Osteocyte (in vitro differentiated cells): Measurements from ENCODE around the gene GLMN. TPM values are rescaled to one million over a fixed set of nuclear protein-coding genes. Genes with fewer than 3 reads are reported as not detected.
"Not testable (repeated sequence)": the region's sequence is repeated elsewhere in the genome, so short reads cannot be mapped to it uniquely, and the experiment has no call there.

Experiments
- DNase-seq: peaks from one replicate; pipeline ENCODE4 v3.0.0; 2021; ENCODE audit warnings: mixed read lengths; ENCODE audit not compliant: unreplicated experiment; ENCODE audit errors: extremely low spot score
- H3K27ac Mint-ChIP-seq: one replicate; pipeline ENCODE4 v1.8.0; 2021; ENCODE audit warnings: mild to moderate bottlenecking, mixed read lengths; ENCODE audit not compliant: unreplicated experiment
- H3K27me3 Mint-ChIP-seq: one replicate; pipeline ENCODE4 v1.8.0; 2021; ENCODE audit warnings: mixed read lengths; ENCODE audit not compliant: unreplicated experiment
- H3K36me3 Mint-ChIP-seq: one replicate; pipeline ENCODE4 v1.8.0; 2021; ENCODE audit warnings: mixed read lengths; ENCODE audit not compliant: unreplicated experiment
- H3K4me1 Mint-ChIP-seq: one replicate; pipeline ENCODE4 v1.8.0; 2021; ENCODE audit warnings: mixed read lengths; ENCODE audit not compliant: unreplicated experiment
- H3K4me3 Mint-ChIP-seq: one replicate; pipeline ENCODE4 v1.8.0; 2021; ENCODE audit warnings: mild to moderate bottlenecking, moderate library complexity, mixed read lengths; ENCODE audit not compliant: unreplicated experiment
- H3K9me3 Mint-ChIP-seq: one replicate; pipeline ENCODE4 v1.8.0; 2021; ENCODE audit warnings: mixed read lengths; ENCODE audit not compliant: unreplicated experiment
- total RNA-seq: library from RNA; stranded (reverse); gene quantifications from 2 replicates; pipeline ENCODE4 v1.2.1, GENCODE V29; 2021
- TF ChIP-seq, protein P1 (sequence below): fragments of 200-600 bp; sonication (generic); IDR thresholded peaks from 2 replicates; pipeline ENCODE4 v1.5.0; 2021; ENCODE audit warnings: antibody characterized with exemption, mild to moderate bottlenecking, moderate library complexity

Gene GLMN
- total RNA-seq, 1 donor from 2014 or later, result 12.1 TPM

DNA sequence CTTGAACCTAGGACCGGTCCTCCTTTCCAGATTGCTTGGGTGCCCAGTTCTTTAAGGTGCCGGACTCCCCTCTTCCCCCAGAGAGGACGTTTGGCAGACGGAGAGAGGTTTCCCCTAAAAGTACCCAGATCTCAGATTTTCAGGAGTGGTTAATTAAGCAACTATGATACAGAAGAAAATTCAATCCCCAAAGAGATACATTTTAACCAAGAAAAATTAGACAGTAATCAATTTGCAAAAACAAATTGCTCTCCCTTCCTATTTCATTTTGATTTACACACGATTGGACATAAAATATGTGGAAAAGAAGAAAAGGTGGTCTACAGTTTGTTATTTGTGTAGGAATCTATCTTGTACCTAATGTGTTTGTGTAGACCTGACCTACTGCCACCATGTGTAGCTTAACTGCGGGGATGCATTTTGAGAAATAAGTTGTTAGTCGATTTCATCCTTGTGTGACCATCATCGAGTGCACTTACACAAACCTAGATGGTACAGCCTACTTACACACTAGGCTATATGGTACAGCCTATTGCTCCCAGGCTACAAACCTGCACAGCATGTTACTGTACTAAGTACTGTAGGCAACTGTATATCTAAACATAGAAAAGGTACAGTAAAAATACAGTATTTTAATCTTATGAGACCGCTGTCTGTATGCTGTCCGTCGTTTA, 827 bp upstream of the GLMN start:
- DNase-seq, result no peak
- Mint-ChIP-seq H3K27me3 (no peaks in the 10 kb centered on the region), H3K4me1 (peaks cover 20% of the 10 kb centered on the region), H3K9me3 (no peaks in the 10 kb centered on the region), H3K27ac (peak overlapping the region; percentile 98), H3K4me3 (peak overlapping the region; percentile 98), H3K36me3 (peaks cover 18% of the 10 kb centered on the region)
- TF ChIP-seq, protein P1, sequence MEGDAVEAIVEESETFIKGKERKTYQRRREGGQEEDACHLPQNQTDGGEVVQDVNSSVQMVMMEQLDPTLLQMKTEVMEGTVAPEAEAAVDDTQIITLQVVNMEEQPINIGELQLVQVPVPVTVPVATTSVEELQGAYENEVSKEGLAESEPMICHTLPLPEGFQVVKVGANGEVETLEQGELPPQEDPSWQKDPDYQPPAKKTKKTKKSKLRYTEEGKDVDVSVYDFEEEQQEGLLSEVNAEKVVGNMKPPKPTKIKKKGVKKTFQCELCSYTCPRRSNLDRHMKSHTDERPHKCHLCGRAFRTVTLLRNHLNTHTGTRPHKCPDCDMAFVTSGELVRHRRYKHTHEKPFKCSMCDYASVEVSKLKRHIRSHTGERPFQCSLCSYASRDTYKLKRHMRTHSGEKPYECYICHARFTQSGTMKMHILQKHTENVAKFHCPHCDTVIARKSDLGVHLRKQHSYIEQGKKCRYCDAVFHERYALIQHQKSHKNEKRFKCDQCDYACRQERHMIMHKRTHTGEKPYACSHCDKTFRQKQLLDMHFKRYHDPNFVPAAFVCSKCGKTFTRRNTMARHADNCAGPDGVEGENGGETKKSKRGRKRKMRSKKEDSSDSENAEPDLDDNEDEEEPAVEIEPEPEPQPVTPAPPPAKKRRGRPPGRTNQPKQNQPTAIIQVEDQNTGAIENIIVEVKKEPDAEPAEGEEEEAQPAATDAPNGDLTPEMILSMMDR, result no peak

DNA sequence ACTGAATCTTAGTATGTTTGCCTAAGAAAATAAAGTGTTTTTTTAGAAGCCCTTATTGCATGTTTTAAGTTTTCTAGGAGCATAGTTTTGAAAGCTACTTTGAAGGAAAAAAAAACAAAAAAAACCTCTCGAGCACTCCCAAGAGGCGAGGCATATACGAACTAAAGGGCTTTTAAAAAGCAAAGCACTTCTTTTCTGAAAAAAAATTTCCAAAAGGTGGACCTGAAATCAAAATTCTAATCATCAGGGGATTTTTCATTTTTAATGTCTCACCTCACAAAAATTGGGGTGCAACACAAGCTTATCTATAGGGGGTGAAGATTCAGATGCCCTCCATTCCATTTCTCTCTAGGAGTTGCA, 594 bp downstream of the GLMN start:
- Mint-ChIP-seq H3K36me3 (peaks cover 20% of the 10 kb centered on the region), H3K4me3 (peak overlapping the region; percentile 98), H3K27me3 (no peaks in the 10 kb centered on the region), H3K9me3 (no peaks in the 10 kb centered on the region), H3K27ac (peak overlapping the region; percentile 98), H3K4me1 (peaks cover 20% of the 10 kb centered on the region)
- DNase-seq, result no peak
- TF ChIP-seq, protein P1, result peak; percentile 52

DNA sequence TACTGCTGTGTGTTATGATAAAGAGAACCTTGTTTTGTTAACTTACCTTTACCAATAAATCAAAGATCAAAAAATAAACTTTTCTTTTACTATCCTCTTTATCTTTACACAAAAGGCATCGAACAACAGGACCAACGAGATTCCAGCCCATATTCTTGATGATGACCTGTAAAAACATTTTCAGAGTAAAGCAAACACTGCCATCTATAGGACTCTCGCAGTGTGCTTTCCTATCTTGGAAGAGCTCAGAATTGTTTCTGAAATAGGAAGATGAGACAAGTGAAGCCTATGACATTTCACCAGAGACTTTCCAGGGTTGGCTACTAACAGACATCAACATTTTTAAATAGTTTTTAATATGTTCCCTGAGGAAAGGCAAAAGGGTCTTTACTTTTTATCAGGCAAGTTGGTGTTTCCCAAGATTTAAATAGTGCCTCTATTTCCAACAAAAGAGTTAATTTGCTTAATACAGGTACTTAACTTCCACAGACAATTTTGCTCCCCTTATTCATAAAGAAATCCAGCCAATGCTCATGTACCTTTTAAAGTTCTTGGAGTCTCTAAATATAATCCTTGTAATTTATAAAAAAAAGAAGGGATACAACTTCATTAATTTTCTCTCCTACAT, 7.3 kb downstream of the GLMN start:
- H3K36me3 Mint-ChIP-seq, result peaks cover 29% of the 10 kb centered on the region
- no peak overlapping the region for H3K27ac Mint-ChIP-seq
- H3K9me3 Mint-ChIP-seq, result no peaks in the 10 kb centered on the region
- no peak overlapping the region for H3K4me3 Mint-ChIP-seq
- no peaks in the 10 kb centered on the region for H3K27me3 Mint-ChIP-seq
- no peak for DNase-seq
- peaks cover 4% of the 10 kb centered on the region for H3K4me1 Mint-ChIP-seq
- TF ChIP-seq, protein P1, result peak; percentile 82

DNA sequence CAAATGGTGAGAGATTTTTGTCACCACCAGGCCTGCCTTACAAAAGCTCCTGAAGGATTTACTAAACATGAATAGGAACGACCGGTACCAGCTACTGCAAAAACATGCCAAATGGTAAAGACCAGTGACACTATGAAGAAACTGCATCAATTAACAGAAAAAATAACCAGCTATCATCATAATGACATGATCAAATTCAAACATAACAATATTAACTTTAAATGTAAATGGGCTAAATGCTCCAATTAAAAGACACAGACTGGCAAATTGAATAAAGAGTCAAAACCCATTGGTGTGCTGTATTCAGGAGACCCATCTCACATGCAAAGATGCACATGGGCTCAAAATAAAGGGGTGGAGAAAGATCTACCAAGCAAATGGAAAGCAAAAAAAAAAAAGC, 17.4 kb downstream of the GLMN start:
- not testable (repeated sequence) for DNase-seq, H3K4me3 Mint-ChIP-seq, H3K27me3 Mint-ChIP-seq, H3K9me3 Mint-ChIP-seq, H3K27ac Mint-ChIP-seq, H3K4me1 Mint-ChIP-seq
- peaks cover 71% of the 10 kb centered on the region for H3K36me3 Mint-ChIP-seq

DNA sequence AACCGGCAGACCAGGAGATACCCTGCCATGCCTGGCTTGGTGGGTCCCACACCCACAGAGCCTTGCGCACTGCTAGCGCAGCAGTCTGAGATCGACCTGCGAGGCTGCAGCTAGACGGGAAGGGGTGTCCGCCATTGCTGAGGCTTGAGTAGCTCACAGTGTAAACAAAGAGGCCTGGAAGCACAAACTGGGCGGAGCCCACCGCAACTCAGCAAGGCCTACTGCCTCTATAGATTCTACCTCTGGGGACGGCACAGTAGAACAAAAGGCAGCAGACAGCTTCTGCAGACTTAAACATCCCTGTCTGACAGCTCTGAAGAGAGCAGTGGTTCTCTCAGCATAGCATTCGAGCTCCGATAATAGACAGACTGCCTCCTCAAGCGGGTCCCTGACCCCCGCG, 19.0 kb downstream of the GLMN start:
- not testable (repeated sequence) for H3K4me1 Mint-ChIP-seq, DNase-seq, H3K9me3 Mint-ChIP-seq, H3K27ac Mint-ChIP-seq, H3K4me3 Mint-ChIP-seq, H3K27me3 Mint-ChIP-seq
- peaks cover 65% of the 10 kb centered on the region for H3K36me3 Mint-ChIP-seq

DNA sequence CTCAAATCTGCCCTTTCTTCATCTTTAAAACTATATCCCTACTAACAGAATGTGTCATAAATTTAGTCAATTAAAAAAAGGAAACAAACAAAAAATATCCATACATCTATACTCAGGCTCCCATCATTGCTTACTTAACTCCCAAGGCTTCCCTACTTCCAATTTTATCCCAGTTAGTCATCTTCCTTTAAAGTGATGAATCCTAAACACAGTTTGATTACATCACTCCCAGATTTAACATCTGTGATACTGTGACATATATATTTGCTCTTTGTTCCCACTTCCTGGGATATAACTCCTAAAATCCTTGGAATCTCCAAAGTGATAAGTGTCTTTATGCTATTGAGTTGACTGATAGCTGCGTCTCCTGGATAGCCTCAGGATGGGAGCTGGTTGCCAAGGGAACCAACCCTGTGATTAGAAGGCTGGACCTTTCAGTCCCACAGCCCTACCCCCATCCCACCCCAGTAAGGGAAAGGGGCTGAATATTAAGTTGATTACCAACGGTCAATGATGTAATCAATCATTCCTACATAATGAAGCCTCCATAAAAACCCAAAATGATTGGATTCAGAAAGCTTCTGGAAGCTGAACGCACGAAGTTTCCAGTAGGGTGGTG, 21.6 kb downstream of the GLMN start:
- Mint-ChIP-seq H3K9me3 (peaks cover 2% of the 10 kb centered on the region), H3K4me1 (no peaks in the 10 kb centered on the region), H3K27me3 (no peaks in the 10 kb centered on the region), H3K4me3 (no peak overlapping the region), H3K27ac (no peak overlapping the region), H3K36me3 (peaks cover 45% of the 10 kb centered on the region)
- DNase-seq, result no peak
- TF ChIP-seq, protein P1, result no peak
